CD4-positive, alpha-beta T cell treated with Interleukin-2 at 100 ng/mL for 4 hours (primary cell): ENCODE data around the gene MALT1.
A peak's percentile ranks its signal among the peaks of the same experiment; 100 is the strongest.

Experiments
- DNase-seq: peaks from one replicate; pipeline ENCODE4 v3.0.0-alpha.2; 2020; ENCODE audit warnings: low spot score

The MALT1 gene

GRCh38 chr18:58692422-58693185 lies 21.3 kb downstream of the MALT1 start:
- DNase-seq: peak; percentile 45

- DNase-seq: no peak
Observed at GRCh38 chr18:58694221-58694620, 23.0 kb downstream of the MALT1 start.

GRCh38 chr18:58694720-58695468 lies 23.6 kb downstream of the MALT1 start:
- DNase-seq: no peak

GRCh38 chr18:58695772-58696171 lies 24.5 kb downstream of the MALT1 start:
- no peak for DNase-seq

GRCh38 chr18:58697146-58697545 lies 25.9 kb downstream of the MALT1 start:
- peak; percentile 54 for DNase-seq

- no peak for DNase-seq
Observed at GRCh38 chr18:58698701-58699193, 27.5 kb downstream of the MALT1 start.

- no peak for DNase-seq
Observed at GRCh38 chr18:58699551-58699950, 28.3 kb downstream of the MALT1 start.

GRCh38 chr18:58700209-58700608 lies 28.9 kb downstream of the MALT1 start:
- no peak for DNase-seq

GRCh38 chr18:58712930-58713329 lies 41.7 kb downstream of the MALT1 start:
- no peak for DNase-seq

GRCh38 chr18:58714259-58714658 lies 43.0 kb downstream of the MALT1 start:
- DNase-seq: peak; percentile 29

GRCh38 chr18:58714821-58715220 lies 43.6 kb downstream of the MALT1 start:
- DNase-seq: no peak

GRCh38 chr18:58715540-58715939 lies 44.3 kb downstream of the MALT1 start:
- DNase-seq: no peak

GRCh38 chr18:58716060-58716756 lies 44.9 kb downstream of the MALT1 start:
- peak; percentile 47 for DNase-seq

- DNase-seq: no peak
Observed at GRCh38 chr18:58721566-58722239, 50.4 kb downstream of the MALT1 start.

- no peak for DNase-seq
Observed at GRCh38 chr18:58723810-58724602, 52.7 kb downstream of the MALT1 start.

- no peak for DNase-seq
Observed at GRCh38 chr18:58726671-58727070, 55.4 kb downstream of the MALT1 start.

GRCh38 chr18:58727776-58728500 lies 56.7 kb downstream of the MALT1 start:
- DNase-seq: no peak

GRCh38 chr18:58728719-58729118 lies 57.5 kb downstream of the MALT1 start:
- no peak for DNase-seq

- no peak for DNase-seq
Observed at GRCh38 chr18:58730618-58731017, 59.4 kb downstream of the MALT1 start.

- no peak for DNase-seq
Observed at GRCh38 chr18:58732471-58732870, 61.2 kb downstream of the MALT1 start.

GRCh38 chr18:58733866-58734265 lies 62.6 kb downstream of the MALT1 start:
- DNase-seq: no peak
